Measurements from ENCODE around the gene EFCAB11.
"Not testable (repeated sequence)": the region's sequence is repeated elsewhere in the genome, so short reads cannot be mapped to it uniquely, and the experiment has no call there.

EFCAB11 gene

DNA sequence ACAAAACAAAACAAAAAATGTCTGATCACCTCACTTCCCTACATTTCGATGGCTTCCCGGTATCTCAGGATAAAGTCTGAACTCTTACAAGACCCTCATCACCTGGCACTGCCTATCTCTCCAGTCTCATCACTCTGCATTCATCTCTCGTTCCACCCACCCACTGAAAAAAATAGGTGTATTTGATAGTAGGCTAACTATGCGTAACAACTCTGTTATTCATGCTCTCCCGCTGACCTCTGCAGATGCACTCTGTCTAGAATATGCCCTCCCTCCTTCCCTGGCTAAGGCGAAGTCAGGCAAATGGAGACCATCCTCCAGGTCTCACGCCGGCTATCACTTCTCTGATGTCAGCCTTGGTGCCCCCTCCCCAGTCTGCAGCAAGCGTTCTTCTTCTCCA, 44.9 kb downstream of the EFCAB11 start:
- peaks cover 5% of the 10 kb centered on the region for H3K36me3 Mint-ChIP-seq

DNA sequence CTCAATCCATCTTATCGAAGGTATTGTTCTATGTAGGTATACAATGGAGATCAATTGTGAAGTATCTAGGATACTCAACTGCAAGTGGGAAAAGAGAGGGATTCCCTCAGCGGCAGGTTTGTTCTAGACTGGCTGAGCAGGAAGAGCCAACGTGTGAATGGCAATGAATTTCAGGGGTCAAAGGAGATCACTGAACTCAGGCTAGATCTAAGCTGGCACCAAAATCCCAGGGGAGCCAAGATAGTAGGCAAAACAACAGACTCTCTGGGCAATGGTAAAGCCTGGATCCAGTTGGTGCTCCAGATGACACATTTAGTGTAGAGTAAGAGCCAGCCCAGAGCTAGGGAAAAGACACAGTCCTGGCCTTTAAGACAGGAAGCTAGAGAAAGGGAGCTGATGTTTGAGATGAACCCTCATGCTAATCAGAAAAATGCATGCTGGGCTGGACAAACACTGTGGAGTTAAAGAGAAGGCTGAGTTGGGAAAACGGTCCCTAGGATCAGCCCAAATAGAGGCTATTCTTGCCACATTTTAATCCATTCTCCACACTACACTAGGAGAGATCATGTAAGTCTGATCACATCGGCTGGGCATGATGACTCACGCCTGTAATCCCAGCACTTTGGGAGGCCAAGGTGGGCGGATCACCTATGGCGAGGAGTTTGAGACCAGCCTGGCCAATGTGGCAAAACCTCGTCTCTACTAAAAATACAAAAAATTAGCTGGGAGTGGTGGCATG, 45.6 kb downstream of the EFCAB11 start:
- peaks cover 3% of the 10 kb centered on the region for H3K27me3 Mint-ChIP-seq
- H3K9me3 Mint-ChIP-seq (ENCODE audit: low read depth) = no peaks in the 10 kb centered on the region
- no peak overlapping the region for H3K4me3 Mint-ChIP-seq
- H3K4me1 Mint-ChIP-seq (ENCODE audit: low read depth) = peaks cover 4% of the 10 kb centered on the region
- peaks cover 5% of the 10 kb centered on the region for H3K36me3 Mint-ChIP-seq
- no peak overlapping the region for H3K27ac Mint-ChIP-seq

More for the DNA sequence above, 44.9 kb downstream of the EFCAB11 start:
- no peaks in the 10 kb centered on the region for H3K9me3 Mint-ChIP-seq (ENCODE audit: low read depth)
- H3K4me1 Mint-ChIP-seq (ENCODE audit: low read depth) = peaks cover 2% of the 10 kb centered on the region
- no peak overlapping the region for H3K4me3 Mint-ChIP-seq
- peaks cover 3% of the 10 kb centered on the region for H3K27me3 Mint-ChIP-seq
- no peak overlapping the region for H3K27ac Mint-ChIP-seq

GRCh38 chr14:89907655-89908054, 46.9 kb downstream of the EFCAB11 start:
- Mint-ChIP-seq H3K27me3 (no peaks in the 10 kb centered on the region), H3K27ac (no peak overlapping the region), H3K4me3 (no peak overlapping the region), H3K9me3 (ENCODE audit: low read depth) (no peaks in the 10 kb centered on the region), H3K36me3 (peaks cover 5% of the 10 kb centered on the region), H3K4me1 (ENCODE audit: low read depth) (peaks cover 14% of the 10 kb centered on the region)

DNA sequence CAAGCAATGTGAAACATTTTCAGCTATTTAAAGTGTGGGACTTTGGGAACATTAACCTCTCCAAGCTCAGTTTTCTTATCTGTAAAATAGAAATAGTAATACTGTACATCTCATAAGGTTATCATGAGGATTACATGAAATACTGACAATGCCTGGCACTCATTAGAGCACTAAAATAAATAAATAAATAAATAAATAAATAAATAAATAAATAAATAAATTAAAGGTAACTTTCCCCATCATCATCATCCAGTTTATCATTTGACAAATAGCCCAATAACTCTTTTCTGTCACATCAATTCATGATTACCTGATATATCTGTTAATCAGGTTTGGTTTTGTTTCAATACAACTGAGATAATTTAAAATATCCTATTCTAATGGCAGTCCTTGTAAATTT, 48.5 kb downstream of the EFCAB11 start:
- peaks cover 14% of the 10 kb centered on the region for H3K4me1 Mint-ChIP-seq (ENCODE audit: low read depth)
- H3K27ac Mint-ChIP-seq = no peak overlapping the region
- no peaks in the 10 kb centered on the region for H3K27me3 Mint-ChIP-seq
- peaks cover 5% of the 10 kb centered on the region for H3K36me3 Mint-ChIP-seq
- H3K4me3 Mint-ChIP-seq = no peak overlapping the region
- no peaks in the 10 kb centered on the region for H3K9me3 Mint-ChIP-seq (ENCODE audit: low read depth)

DNA sequence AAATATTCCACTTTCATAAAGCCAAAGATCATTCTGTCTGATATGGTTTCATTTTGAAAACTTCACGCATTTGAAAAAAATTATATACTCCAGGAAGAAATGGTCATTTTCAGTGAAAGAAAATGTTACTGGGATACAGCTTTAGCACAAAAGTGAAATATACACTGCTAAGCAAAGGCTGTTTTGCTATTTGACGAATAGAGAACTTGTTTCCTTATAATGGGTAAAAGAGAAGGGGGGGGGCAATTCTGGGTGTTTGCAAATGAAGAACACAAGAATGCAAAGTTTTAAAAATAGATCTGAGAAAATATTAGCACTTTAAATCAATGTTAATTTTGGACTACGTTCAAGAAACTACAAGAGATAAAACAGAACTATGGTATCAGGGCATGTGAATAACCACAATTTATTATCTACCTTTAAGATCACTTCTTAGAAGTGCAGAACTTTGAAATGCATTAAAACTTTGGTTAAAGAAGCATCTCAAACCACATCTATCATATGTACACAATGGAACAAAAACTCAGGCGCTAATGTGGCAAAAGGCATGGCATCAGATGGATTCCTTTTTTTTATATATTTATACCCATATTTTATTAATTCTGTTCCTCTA, 51.1 kb downstream of the EFCAB11 start:
- Mint-ChIP-seq H3K9me3 (ENCODE audit: low read depth) (no peaks in the 10 kb centered on the region), H3K4me3 (peak overlapping the region; percentile 18), H3K27ac (no peak overlapping the region), H3K4me1 (ENCODE audit: low read depth) (peaks cover 14% of the 10 kb centered on the region), H3K27me3 (no peaks in the 10 kb centered on the region), H3K36me3 (peaks cover 5% of the 10 kb centered on the region)

GRCh38 chr14:89902881-89903280, 51.6 kb downstream of the EFCAB11 start:
- no peaks in the 10 kb centered on the region for H3K27me3 Mint-ChIP-seq
- H3K4me1 Mint-ChIP-seq (ENCODE audit: low read depth) = peaks cover 14% of the 10 kb centered on the region
- H3K9me3 Mint-ChIP-seq (ENCODE audit: low read depth) = no peaks in the 10 kb centered on the region
- peak overlapping the region; percentile 18 for H3K4me3 Mint-ChIP-seq
- H3K27ac Mint-ChIP-seq = no peak overlapping the region
- peaks cover 5% of the 10 kb centered on the region for H3K36me3 Mint-ChIP-seq

- no peak overlapping the region for H3K4me3 Mint-ChIP-seq
Observed at GRCh38 chr14:89900802-89901201, 53.7 kb downstream of the EFCAB11 start.

GRCh38 chr14:89899917-89900663, 54.4 kb downstream of the EFCAB11 start:
- H3K27ac Mint-ChIP-seq = no peak overlapping the region
- peaks cover 12% of the 10 kb centered on the region for H3K4me1 Mint-ChIP-seq (ENCODE audit: low read depth)
- H3K36me3 Mint-ChIP-seq = no peaks in the 10 kb centered on the region
- H3K27me3 Mint-ChIP-seq = no peaks in the 10 kb centered on the region
- H3K4me3 Mint-ChIP-seq = no peak overlapping the region
- H3K9me3 Mint-ChIP-seq (ENCODE audit: low read depth) = no peaks in the 10 kb centered on the region

More at GRCh38 chr14:89900802-89901201, 53.7 kb downstream of the EFCAB11 start:
- no peaks in the 10 kb centered on the region for H3K27me3 Mint-ChIP-seq
- no peak overlapping the region for H3K27ac Mint-ChIP-seq
- H3K9me3 Mint-ChIP-seq (ENCODE audit: low read depth) = no peaks in the 10 kb centered on the region
- H3K36me3 Mint-ChIP-seq = peaks cover 5% of the 10 kb centered on the region
- H3K4me1 Mint-ChIP-seq (ENCODE audit: low read depth) = peaks cover 14% of the 10 kb centered on the region

DNA sequence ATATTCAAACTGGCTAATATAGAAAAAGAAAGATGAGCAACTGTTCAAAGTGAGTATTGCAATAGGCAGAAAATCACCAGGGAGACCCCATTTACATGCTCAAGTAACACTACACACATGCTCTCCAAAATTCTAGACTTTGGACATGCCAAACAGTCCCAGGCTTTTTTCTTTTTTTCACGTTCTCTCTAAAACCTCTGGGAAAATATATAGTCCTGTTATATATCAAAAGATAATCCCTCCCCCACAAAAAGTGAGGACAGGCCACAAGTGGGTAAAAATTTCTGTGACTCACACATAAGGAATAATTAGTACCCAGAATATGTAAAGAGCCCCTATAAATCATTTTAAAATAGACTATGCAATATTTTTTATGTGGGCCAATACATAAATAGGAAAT, 55.2 kb downstream of the EFCAB11 start:
- Mint-ChIP-seq H3K4me3 (no peak overlapping the region), H3K36me3 (no peaks in the 10 kb centered on the region), H3K27me3 (no peaks in the 10 kb centered on the region), H3K27ac (no peak overlapping the region), H3K4me1 (ENCODE audit: low read depth) (peaks cover 12% of the 10 kb centered on the region), H3K9me3 (ENCODE audit: low read depth) (no peaks in the 10 kb centered on the region)

- not testable (repeated sequence) for H3K9me3 Mint-ChIP-seq (ENCODE audit: low read depth); H3K4me1 Mint-ChIP-seq (ENCODE audit: low read depth); H3K4me3 Mint-ChIP-seq; H3K36me3 Mint-ChIP-seq; H3K27me3 Mint-ChIP-seq; H3K27ac Mint-ChIP-seq
Observed at GRCh38 chr14:89893388-89893787, 61.1 kb downstream of the EFCAB11 start.

DNA sequence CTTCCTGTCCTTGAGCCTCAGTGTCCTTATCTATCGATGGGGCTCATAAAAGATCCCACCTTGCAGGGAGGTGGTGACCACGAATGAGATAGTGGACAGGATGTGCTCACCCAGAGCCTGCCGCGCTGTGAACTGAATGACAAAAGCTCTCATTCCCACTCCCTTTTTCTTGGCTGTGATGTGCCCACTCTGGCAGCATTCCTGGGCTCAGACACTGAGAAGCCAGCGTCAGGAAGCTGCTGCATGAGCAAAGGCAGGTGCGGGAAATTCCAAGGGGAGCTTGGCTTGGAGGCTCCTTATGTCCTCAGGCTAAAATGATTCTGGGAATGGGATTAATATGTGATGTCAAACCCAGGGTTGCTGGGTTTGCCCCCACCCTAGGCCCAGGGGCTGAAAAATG, 61.6 kb downstream of the EFCAB11 start:
- Mint-ChIP-seq H3K36me3 (peaks cover 3% of the 10 kb centered on the region), H3K4me3 (no peak overlapping the region), H3K27me3 (no peaks in the 10 kb centered on the region), H3K4me1 (ENCODE audit: low read depth) (no peaks in the 10 kb centered on the region), H3K27ac (no peak overlapping the region), H3K9me3 (ENCODE audit: low read depth) (no peaks in the 10 kb centered on the region)

DNA sequence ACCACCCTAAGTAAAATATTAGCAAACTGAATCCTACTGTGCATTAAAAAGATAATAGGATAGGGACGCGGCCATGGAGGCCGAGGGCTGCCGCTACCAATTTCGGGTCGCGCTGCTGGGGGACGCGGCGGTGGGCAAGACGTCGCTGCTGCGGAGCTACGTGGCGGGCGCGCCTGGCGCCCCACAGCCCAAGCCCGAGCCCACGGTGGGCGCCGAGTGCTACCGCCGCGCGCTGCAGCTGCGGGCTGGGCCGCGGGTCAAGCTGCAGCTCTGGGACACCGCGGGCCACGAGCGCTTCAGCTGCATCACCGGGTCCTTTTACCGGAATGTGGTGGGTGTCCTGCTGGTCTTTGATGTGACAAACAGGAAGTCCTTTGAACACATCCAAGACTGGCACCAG, 62.8 kb downstream of the EFCAB11 start:
- H3K4me3 Mint-ChIP-seq; H3K4me1 Mint-ChIP-seq (ENCODE audit: low read depth); H3K27me3 Mint-ChIP-seq; H3K9me3 Mint-ChIP-seq (ENCODE audit: low read depth); H3K27ac Mint-ChIP-seq; H3K36me3 Mint-ChIP-seq: not testable (repeated sequence)

GRCh38 chr14:89891055-89891454, 63.5 kb downstream of the EFCAB11 start:
- H3K36me3 Mint-ChIP-seq = peaks cover 3% of the 10 kb centered on the region
- no peak overlapping the region for H3K4me3 Mint-ChIP-seq
- no peaks in the 10 kb centered on the region for H3K27me3 Mint-ChIP-seq
- H3K9me3 Mint-ChIP-seq (ENCODE audit: low read depth) = no peaks in the 10 kb centered on the region
- H3K4me1 Mint-ChIP-seq (ENCODE audit: low read depth) = no peaks in the 10 kb centered on the region
- no peak overlapping the region for H3K27ac Mint-ChIP-seq

DNA sequence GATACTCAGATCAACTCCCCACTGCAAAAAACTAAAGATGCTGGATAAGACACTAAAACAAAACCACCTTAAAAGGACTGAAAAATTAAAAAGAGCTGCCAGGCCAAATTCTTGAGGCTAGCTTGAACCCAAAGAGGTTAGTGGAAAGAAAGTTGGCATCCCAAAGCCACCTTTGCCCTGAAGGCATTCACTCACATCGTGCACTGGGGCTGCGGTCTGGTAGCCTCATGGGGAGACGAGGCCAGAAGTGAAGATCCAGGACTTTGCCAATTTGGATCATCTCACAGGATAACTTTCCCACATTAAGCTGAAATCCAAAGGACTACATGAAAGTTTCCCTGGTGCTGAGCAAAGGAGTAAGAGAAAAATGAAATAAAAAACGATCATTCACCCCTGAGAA, 63.9 kb downstream of the EFCAB11 start:
- no peak overlapping the region for H3K4me3 Mint-ChIP-seq
- H3K36me3 Mint-ChIP-seq = peaks cover 3% of the 10 kb centered on the region
- H3K27me3 Mint-ChIP-seq = no peaks in the 10 kb centered on the region
- no peaks in the 10 kb centered on the region for H3K4me1 Mint-ChIP-seq (ENCODE audit: low read depth)
- no peak overlapping the region for H3K27ac Mint-ChIP-seq
- no peaks in the 10 kb centered on the region for H3K9me3 Mint-ChIP-seq (ENCODE audit: low read depth)

DNA sequence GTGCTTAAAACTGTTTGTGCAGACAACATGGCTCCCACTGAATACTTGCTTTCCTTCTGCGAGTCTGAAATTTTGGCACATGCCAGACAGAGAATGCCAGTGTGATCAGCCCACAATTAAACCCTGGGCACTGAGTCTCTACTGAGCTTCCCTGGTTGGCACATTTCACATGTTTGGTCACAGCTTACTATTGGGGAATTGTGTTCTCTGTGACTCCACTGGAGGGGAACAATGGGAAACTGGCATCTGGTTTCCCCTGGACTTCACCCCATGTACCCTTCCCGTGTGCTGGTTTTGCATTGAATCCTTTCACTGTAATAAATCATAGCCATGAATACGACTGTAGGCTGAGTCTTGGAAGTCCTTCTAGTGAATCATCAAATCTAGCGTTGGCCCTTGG, 64.9 kb downstream of the EFCAB11 start:
- no peaks in the 10 kb centered on the region for H3K27me3 Mint-ChIP-seq
- no peak overlapping the region for H3K4me3 Mint-ChIP-seq
- peaks cover 3% of the 10 kb centered on the region for H3K36me3 Mint-ChIP-seq
- no peaks in the 10 kb centered on the region for H3K9me3 Mint-ChIP-seq (ENCODE audit: low read depth)
- no peak overlapping the region for H3K27ac Mint-ChIP-seq
- no peaks in the 10 kb centered on the region for H3K4me1 Mint-ChIP-seq (ENCODE audit: low read depth)
